Measurements from ENCODE around the gene OLFML1.

The OLFML1 gene

DNA sequence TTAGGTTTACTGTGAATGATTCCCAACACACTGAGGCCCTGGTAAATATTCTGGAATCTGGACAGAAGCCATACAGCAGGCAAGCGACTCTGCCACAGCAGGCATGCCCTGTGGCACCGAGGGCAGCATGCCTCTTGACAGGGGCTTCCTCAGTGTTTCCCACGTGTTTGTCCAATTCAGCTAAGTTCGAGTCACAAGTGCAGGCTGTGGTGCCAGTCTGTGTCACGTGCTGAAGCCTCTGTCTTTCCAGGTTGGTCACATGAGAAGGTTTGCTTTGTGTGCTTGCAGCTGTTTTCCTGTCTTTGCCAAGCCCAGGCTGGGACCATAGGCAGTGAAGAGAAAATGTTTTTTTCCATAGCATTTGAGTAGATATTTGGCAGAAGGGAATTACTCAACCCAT lies 26.1 kb downstream of the OLFML1 start:
- TF ChIP-seq SPI1 (IDR thresholded peaks at IDR 0.05; ENCODE audit: borderline replicate concordance, low read depth) (no peak), REST (IDR thresholded peaks at IDR 0.05; ENCODE audit: insufficient replicate concordance, low read depth) (no peak), POLR2AphosphoS5 (IDR thresholded peaks at IDR 0.05; ENCODE audit: low read depth) (no peak), GABPA (IDR thresholded peaks at IDR 0.05; ENCODE audit: low read depth) (no peak), CTCF (IDR thresholded peaks at IDR 0.05; ENCODE audit: insufficient read depth, low read length) (no peak)
- no peaks in the 10 kb centered on the region for H3K27me3 ChIP-seq (ENCODE audit: insufficient read depth, poor library complexity, severe bottlenecking)
- peak in 1 of 2 experiments; percentile 37 for DNase-seq (ENCODE audit: low read depth in 1 of 2, low spot score in 1 of 2)
- no peak overlapping the region for H3K27ac ChIP-seq (replicated peaks)
- no peak overlapping the region for H3K4me3 ChIP-seq (replicated peaks; ENCODE audit: insufficient read depth, low read length)

DNA sequence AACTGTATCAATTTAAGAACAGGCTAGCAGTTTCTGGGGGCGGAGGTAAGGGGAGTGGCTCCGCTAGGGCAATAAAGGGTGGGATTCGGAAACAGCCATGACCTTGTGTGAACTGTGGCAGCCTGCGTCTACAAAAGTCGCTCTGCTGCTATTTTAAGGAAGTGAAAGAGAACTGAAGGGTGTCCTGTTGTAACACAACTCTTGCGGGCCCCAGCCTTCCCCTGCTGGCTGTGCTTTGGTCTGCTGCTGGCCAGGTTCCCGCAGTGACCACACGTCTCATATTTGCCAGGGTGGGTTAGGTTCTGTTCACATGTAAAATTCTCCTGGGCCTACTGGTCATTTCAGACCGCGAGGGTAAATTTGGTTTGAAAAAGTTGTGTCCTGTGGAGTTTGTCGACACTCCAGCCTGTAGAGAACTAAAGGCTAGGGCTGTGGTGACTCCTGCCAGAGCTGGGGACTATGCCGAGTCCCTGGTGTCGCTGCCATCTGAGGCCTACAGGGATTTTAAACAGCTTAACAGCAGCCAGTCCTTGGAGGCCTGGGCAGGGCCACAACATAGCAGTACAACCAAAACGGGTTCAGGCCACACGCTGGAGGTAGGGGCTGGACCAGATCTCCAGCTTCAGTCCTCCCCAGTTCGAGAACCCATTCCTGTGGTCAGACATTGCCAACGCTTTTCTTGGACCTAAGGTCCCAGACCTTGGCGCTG lies 27.4 kb downstream of the OLFML1 start:
- H3K27ac ChIP-seq (replicated peaks), result peak overlapping the region; percentile 68
- no peaks in the 10 kb centered on the region for H3K27me3 ChIP-seq (ENCODE audit: insufficient read depth, poor library complexity, severe bottlenecking)
- DNase-seq (ENCODE audit: low read depth in 1 of 2, low spot score in 1 of 2), result peak in 1 of 2 experiments; percentile 77
- TF ChIP-seq POLR2AphosphoS5 (IDR thresholded peaks at IDR 0.05; ENCODE audit: low read depth) (peak; percentile 62), GABPA (IDR thresholded peaks at IDR 0.05; ENCODE audit: low read depth) (no peak), REST (IDR thresholded peaks at IDR 0.05; ENCODE audit: insufficient replicate concordance, low read depth) (peak; percentile 30), SPI1 (IDR thresholded peaks at IDR 0.05; ENCODE audit: borderline replicate concordance, low read depth) (peak; percentile 97), CTCF (IDR thresholded peaks at IDR 0.05; ENCODE audit: insufficient read depth, low read length) (no peak)
- H3K4me3 ChIP-seq (replicated peaks; ENCODE audit: insufficient read depth, low read length), result peak overlapping the region; percentile 78

GRCh38 chr11:7513234-7514098 lies 28.2 kb downstream of the OLFML1 start, which contains the start of gene PPFIBP2:
TSS of gene PPFIBP2 (plus strand) at chr11:7513999. CDS start at chr11:7549476, 35,477 bp downstream.
- H3K27ac ChIP-seq (replicated peaks), result peak within 1 kb of the TSS; percentile 68
- no peak for TF ChIP-seq SPI1 (IDR thresholded peaks at IDR 0.05; ENCODE audit: borderline replicate concordance, low read depth)
- no peak for TF ChIP-seq GABPA (IDR thresholded peaks at IDR 0.05; ENCODE audit: low read depth)
- TF ChIP-seq CTCF (IDR thresholded peaks at IDR 0.05; ENCODE audit: insufficient read depth, low read length), result peak; percentile 44
- DNase-seq (ENCODE audit: low read depth in 1 of 2, low spot score in 1 of 2), result peak in 1 of 2 experiments; percentile 63
- H3K27me3 ChIP-seq (ENCODE audit: insufficient read depth, poor library complexity, severe bottlenecking), result no peaks in the 10 kb centered on the region
- peak within 1 kb of the TSS; percentile 78 for H3K4me3 ChIP-seq (replicated peaks; ENCODE audit: insufficient read depth, low read length)

Data from HL-60 (cell line).